Ishikawa (cell line): Measurements from ENCODE around the gene IL6R.

Experiments
- CEBPB ChIP-seq: IDR thresholded peaks from 2 replicates; pipeline ENCODE4 v1.6.1; 2012
- CREB1 ChIP-seq: IDR thresholded peaks from 2 replicates; pipeline ENCODE4 v1.6.1; 2012; ENCODE audit warnings: low read depth
- EGR1 ChIP-seq: IDR thresholded peaks from 2 replicates; pipeline ENCODE4 v1.6.1; 2012
- EP300 ChIP-seq: IDR thresholded peaks from 2 replicates; pipeline ENCODE4 v1.6.1; 2012; ENCODE audit warnings: borderline replicate concordance
- FOXM1 ChIP-seq: IDR thresholded peaks from 2 replicates; pipeline ENCODE4 v1.6.1; 2012; ENCODE audit warnings: low read depth, borderline replicate concordance
- MAX ChIP-seq: IDR thresholded peaks from 2 replicates; pipeline ENCODE4 v1.6.1; 2012
- NFIC ChIP-seq: IDR thresholded peaks from 2 replicates; pipeline ENCODE4 v1.6.1; 2012
- RAD21 ChIP-seq: IDR thresholded peaks from 2 replicates; pipeline ENCODE4 v1.6.1; 2012; ENCODE audit warnings: low read depth
- REST ChIP-seq: IDR thresholded peaks from 2 replicates; pipeline ENCODE4 v1.6.1; 2012; ENCODE audit warnings: low read depth, mild to moderate bottlenecking
- TAF1 ChIP-seq: IDR thresholded peaks from 2 replicates; pipeline ENCODE4 v1.6.1; 2012; ENCODE audit warnings: low read depth, mild to moderate bottlenecking
- TCF12 ChIP-seq: IDR thresholded peaks from 2 replicates; pipeline ENCODE4 v1.6.1; 2012; ENCODE audit warnings: low read depth
- TEAD4 ChIP-seq: IDR thresholded peaks from 2 replicates; pipeline ENCODE4 v1.6.1; 2012
- USF1 ChIP-seq: IDR thresholded peaks from 2 replicates; pipeline ENCODE4 v1.6.1; 2012
- YY1 ChIP-seq: IDR thresholded peaks from 2 replicates; pipeline ENCODE4 v1.6.1; 2012; ENCODE audit warnings: low read depth
- ZBTB7A ChIP-seq: IDR thresholded peaks from 2 replicates; pipeline ENCODE4 v1.6.1; 2012; ENCODE audit warnings: low read depth

The IL6R gene

GRCh38 chr1:154445040-154445472 lies 39.9 kb downstream of the IL6R start:
- TF ChIP-seq TEAD4 (no peak), FOXM1 (no peak), CREB1 (no peak), USF1 (no peak), CEBPB (no peak), EP300 (no peak), MAX (no peak), NFIC (no peak), TAF1 (no peak), REST (no peak), TCF12 (no peak), EGR1 (no peak), RAD21 (no peak), ZBTB7A (no peak), YY1 (no peak)

GRCh38 chr1:154446292-154446691 lies 41.1 kb downstream of the IL6R start:
- TF ChIP-seq YY1 (no peak), RAD21 (no peak), ZBTB7A (no peak)

- TF ChIP-seq YY1, result no peak
- TF ChIP-seq ZBTB7A, result no peak
- no peak for TF ChIP-seq USF1
- TF ChIP-seq NFIC, result no peak
- TF ChIP-seq EP300, result no peak
- no peak for TF ChIP-seq TAF1
- no peak for TF ChIP-seq EGR1
- no peak for TF ChIP-seq CREB1
- no peak for TF ChIP-seq TEAD4
Observed at GRCh38 chr1:154446789-154447188, 41.6 kb downstream of the IL6R start.

- no peak for TF ChIP-seq RAD21
- TF ChIP-seq MAX, result no peak
- TF ChIP-seq NFIC, result no peak
- TF ChIP-seq EP300, result no peak
- TF ChIP-seq FOXM1, result no peak
- TF ChIP-seq EGR1, result no peak
Observed at GRCh38 chr1:154448331-154448811, 43.2 kb downstream of the IL6R start.

GRCh38 chr1:154453161-154453560 lies 48.0 kb downstream of the IL6R start:
- TF ChIP-seq CREB1 (no peak), REST (no peak), TAF1 (no peak), EP300 (no peak), USF1 (no peak), NFIC (no peak), YY1 (no peak), EGR1 (no peak), RAD21 (no peak), CEBPB (no peak), TCF12 (no peak), TEAD4 (no peak), ZBTB7A (no peak), MAX (no peak), FOXM1 (no peak)
